ENCODE data around the gene GRB2.

Gene GRB2

GRCh38 chr17:75271233-75271954 lies 134.1 kb downstream of the GRB2 start:
- H3K27me3 ChIP-seq (replicated peaks; ENCODE audit: control insufficient read depth, insufficient read depth, low read length) = no peaks in the 10 kb centered on the region
- TF ChIP-seq, protein P1, sequence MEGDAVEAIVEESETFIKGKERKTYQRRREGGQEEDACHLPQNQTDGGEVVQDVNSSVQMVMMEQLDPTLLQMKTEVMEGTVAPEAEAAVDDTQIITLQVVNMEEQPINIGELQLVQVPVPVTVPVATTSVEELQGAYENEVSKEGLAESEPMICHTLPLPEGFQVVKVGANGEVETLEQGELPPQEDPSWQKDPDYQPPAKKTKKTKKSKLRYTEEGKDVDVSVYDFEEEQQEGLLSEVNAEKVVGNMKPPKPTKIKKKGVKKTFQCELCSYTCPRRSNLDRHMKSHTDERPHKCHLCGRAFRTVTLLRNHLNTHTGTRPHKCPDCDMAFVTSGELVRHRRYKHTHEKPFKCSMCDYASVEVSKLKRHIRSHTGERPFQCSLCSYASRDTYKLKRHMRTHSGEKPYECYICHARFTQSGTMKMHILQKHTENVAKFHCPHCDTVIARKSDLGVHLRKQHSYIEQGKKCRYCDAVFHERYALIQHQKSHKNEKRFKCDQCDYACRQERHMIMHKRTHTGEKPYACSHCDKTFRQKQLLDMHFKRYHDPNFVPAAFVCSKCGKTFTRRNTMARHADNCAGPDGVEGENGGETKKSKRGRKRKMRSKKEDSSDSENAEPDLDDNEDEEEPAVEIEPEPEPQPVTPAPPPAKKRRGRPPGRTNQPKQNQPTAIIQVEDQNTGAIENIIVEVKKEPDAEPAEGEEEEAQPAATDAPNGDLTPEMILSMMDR (IDR thresholded peaks at IDR 0.05; ENCODE audit: insufficient read depth, low read length, poor library complexity, severe bottlenecking) = peak; percentile 2
- peak overlapping the region; percentile 93 for H3K4me3 ChIP-seq (replicated peaks; ENCODE audit: low read depth, low read length)
- peaks cover 20% of the 10 kb centered on the region for H3K36me3 ChIP-seq (ENCODE audit: control insufficient read depth, insufficient read depth, low read length)
- DNase-seq (ENCODE audit: extremely low read depth, insufficient read length) = peak; percentile 92

DNA sequence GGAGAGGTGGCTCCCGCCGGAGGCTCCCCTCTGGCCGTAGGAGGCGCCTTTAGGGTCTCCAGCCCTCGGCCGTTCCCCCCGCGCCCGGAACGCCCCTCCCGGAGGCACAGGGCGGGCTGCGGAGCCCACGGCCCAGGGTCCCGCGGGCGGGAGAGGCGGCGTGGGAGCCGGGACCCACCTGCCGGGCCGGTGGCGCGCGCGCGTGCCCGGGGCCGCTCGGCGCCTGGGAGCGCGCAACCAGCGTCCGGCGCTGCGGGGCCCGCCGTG lies 134.6 kb downstream of the GRB2 start, which contains the start of gene MIF4GD:
MIF4GD (minus strand) TSS at position 266 of the 267 bp plus-strand sequence. CDS start 1,036 bp downstream, outside the sequence.
- TF ChIP-seq, protein P1 (IDR thresholded peaks at IDR 0.05; ENCODE audit: insufficient read depth, low read length, poor library complexity, severe bottlenecking) = no peak
- no peak for DNase-seq (ENCODE audit: extremely low read depth, insufficient read length)
- H3K27me3 ChIP-seq (replicated peaks; ENCODE audit: control insufficient read depth, insufficient read depth, low read length) = no peaks in the 10 kb centered on the region
- peaks cover 24% of the 10 kb centered on the region for H3K36me3 ChIP-seq (ENCODE audit: control insufficient read depth, insufficient read depth, low read length)
- H3K4me3 ChIP-seq (replicated peaks; ENCODE audit: low read depth, low read length) = peak within 1 kb of the TSS; percentile 93

DNA sequence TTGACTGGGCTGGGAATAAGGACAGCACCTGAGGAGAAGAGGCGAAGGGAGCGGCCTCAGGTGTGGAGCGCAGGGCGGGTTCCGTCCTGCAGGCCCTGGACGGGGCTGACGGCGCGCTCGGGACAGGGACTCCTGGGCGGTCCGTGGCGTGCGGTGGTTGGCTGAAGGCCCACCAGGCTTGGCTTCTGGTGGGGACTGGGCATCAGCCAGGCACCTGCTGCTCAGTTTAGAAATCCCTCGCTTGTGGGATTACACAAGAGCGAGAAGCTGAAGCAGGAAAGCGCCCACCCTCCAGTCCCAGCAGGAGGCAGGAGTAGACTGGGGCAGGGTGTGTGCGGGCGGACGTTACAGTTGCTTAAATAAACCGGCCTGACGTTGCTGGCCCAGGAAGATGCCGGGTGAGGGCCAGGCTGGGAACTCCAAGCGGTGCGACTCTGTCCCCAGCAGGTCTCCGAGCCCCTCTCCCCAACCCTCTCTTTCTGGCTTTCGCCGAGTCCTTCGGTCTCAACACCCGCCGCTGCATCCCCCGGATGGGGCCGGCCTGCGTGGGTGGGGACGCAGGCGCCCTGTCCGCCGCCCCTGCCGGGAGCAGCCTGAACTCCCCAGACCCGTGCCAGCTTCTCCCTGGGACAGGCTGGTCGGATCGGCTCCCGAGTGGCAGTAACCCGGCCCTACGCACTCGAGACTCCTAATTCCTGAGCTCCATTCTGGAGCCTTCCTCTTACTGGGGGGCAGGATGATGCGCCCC lies 135.1 kb downstream of the GRB2 start:
- no peaks in the 10 kb centered on the region for H3K27me3 ChIP-seq (replicated peaks; ENCODE audit: control insufficient read depth, insufficient read depth, low read length)
- peak; percentile 86 for DNase-seq (ENCODE audit: extremely low read depth, insufficient read length)
- peaks cover 29% of the 10 kb centered on the region for H3K36me3 ChIP-seq (ENCODE audit: control insufficient read depth, insufficient read depth, low read length)
- TF ChIP-seq, protein P1 (IDR thresholded peaks at IDR 0.05; ENCODE audit: insufficient read depth, low read length, poor library complexity, severe bottlenecking) = peak; percentile 63
- H3K4me3 ChIP-seq (replicated peaks; ENCODE audit: low read depth, low read length) = peak overlapping the region; percentile 89

- TF ChIP-seq, protein P1 (IDR thresholded peaks at IDR 0.05; ENCODE audit: insufficient read depth, low read length, poor library complexity, severe bottlenecking) = no peak
- no peak for DNase-seq (ENCODE audit: extremely low read depth, insufficient read length)
- no peaks in the 10 kb centered on the region for H3K27me3 ChIP-seq (replicated peaks; ENCODE audit: control insufficient read depth, insufficient read depth, low read length)
- peak overlapping the region; percentile 89 for H3K4me3 ChIP-seq (replicated peaks; ENCODE audit: low read depth, low read length)
- peaks cover 29% of the 10 kb centered on the region for H3K36me3 ChIP-seq (ENCODE audit: control insufficient read depth, insufficient read depth, low read length)
Measured at GRCh38 chr17:75269844-75270217, 135.6 kb downstream of the GRB2 start.
